ENCODE measurements around the gene ECI1.

GRCh38 chr16:2235234-2235651, 16.1 kb downstream of the ECI1 start:
- TF ChIP-seq CTCF (IDR thresholded peaks at IDR 0.05; ENCODE audit: poor library complexity) = no peak
- no peak for TF ChIP-seq EZH2 (IDR thresholded peaks at IDR 0.05; ENCODE audit: borderline replicate concordance)
- no peak for TF ChIP-seq EZH2phosphoT487 (IDR thresholded peaks at IDR 0.05; ENCODE audit: low read depth, severe bottlenecking, unreplicated experiment)

All from hepatocyte (in vitro differentiated cells).